IMR-90 (cell line): ENCODE measurements around the gene CEP20. TPM values are rescaled to one million over a fixed set of nuclear protein-coding genes. Genes with fewer than 3 reads are reported as not detected.

Experiments used
- ATAC-seq: fragments of 200-7000 bp; cut with Tn5 transposase; 2 replicates; pipeline ENCODE4 v1.9.1; 2020; ENCODE audit warnings: low read depth, mild to moderate bottlenecking, moderate library complexity
- BruUV-seq: library from RNA; stranded (reverse); fragments of 400-500 nt; replicated peaks from 2 replicates; lab custom pipeline; 2021; lab: Mats Ljungman, UMichigan
- CTCF ChIA-PET: fragments of 300-600 bp; formaldehyde crosslinking; extraction: SDS; loops from one replicate; lab custom pipeline; 2021; ENCODE audit warnings: antibody characterized with exemption; lab: Yijun Ruan, JAX
- POLR2A ChIA-PET: fragments of 300-600 bp; sonication (Branson Sonifier 250); formaldehyde crosslinking; loops from one replicate; lab custom pipeline; 2022; ENCODE audit warnings: antibody characterized with exemption; ENCODE audit not compliant: unreplicated experiment; lab: Charles Lee
- DNase-seq: peaks from one replicate; pipeline ENCODE4 v3.0.0; 2013
- H2AFZ ChIP-seq: replicated peaks from 2 replicates; pipeline ENCODE3; 2013; ENCODE audit warnings: low read length, mild to moderate bottlenecking; ENCODE audit not compliant: poor library complexity
- H2AK5ac ChIP-seq: 2 replicates; pipeline ENCODE4 v1.6.1; 2013; ENCODE audit warnings: low read depth, low read length, inconsistent platforms
- H2AK9ac ChIP-seq: replicated peaks from 2 replicates; pipeline ENCODE3; 2013; ENCODE audit warnings: mild to moderate bottlenecking, low read depth, low read length, moderate library complexity; ENCODE audit not compliant: poor library complexity
- H2BK120ac ChIP-seq: 2 replicates; pipeline ENCODE4 v1.6.1; 2013; ENCODE audit warnings: low read depth, low read length, inconsistent platforms
- H2BK15ac ChIP-seq: 3 replicates; pipeline ENCODE4 v1.6.1; 2013; ENCODE audit warnings: low read depth, low read length, inconsistent platforms
- H2BK20ac ChIP-seq: 2 replicates; pipeline ENCODE4 v1.6.1; 2013; ENCODE audit warnings: low read depth, mild to moderate bottlenecking, inconsistent platforms, low read length, moderate library complexity
- H2BK5ac ChIP-seq: 2 replicates; pipeline ENCODE4 v1.6.1; 2013; ENCODE audit warnings: mild to moderate bottlenecking, low read depth, low read length, inconsistent platforms; ENCODE audit not compliant: poor library complexity, severe bottlenecking
- H3K14ac ChIP-seq: replicated peaks from 2 replicates; pipeline ENCODE4 v1.6.1; 2013; ENCODE audit warnings: low read depth, low read length, inconsistent platforms
- H3K18ac ChIP-seq: 2 replicates; pipeline ENCODE4 v1.6.1; 2013; ENCODE audit warnings: low read depth, low read length, control low read depth
- H3K23ac ChIP-seq: 2 replicates; pipeline ENCODE4 v1.6.1; 2013; ENCODE audit warnings: low read depth, low read length, inconsistent platforms
- H3K27ac ChIP-seq: 2 replicates; pipeline ENCODE4 v1.5.1; 2013; ENCODE audit warnings: mild to moderate bottlenecking, control low read depth, low read length; ENCODE audit not compliant: insufficient read depth
- H3K27me3 ChIP-seq: 2 replicates; pipeline ENCODE4 v1.6.1; 2013; ENCODE audit warnings: low read length; ENCODE audit not compliant: control insufficient read depth, insufficient read depth
- H3K36me3 ChIP-seq: 2 replicates; pipeline ENCODE4 v1.6.1; 2013; ENCODE audit warnings: low read length, mixed read lengths; ENCODE audit not compliant: control insufficient read depth, insufficient read depth
- H3K4ac ChIP-seq: 2 replicates; pipeline ENCODE4 v1.6.1; 2013; ENCODE audit warnings: low read depth, low read length, inconsistent platforms
- H3K4me1 ChIP-seq: 2 replicates; pipeline ENCODE4 v1.6.1; 2013; ENCODE audit warnings: low read length, mixed read lengths; ENCODE audit not compliant: control insufficient read depth, insufficient read depth
- H3K4me2 ChIP-seq: 2 replicates; pipeline ENCODE4 v1.6.1; 2013; ENCODE audit warnings: low read depth, mild to moderate bottlenecking, control low read depth, low read length, moderate library complexity
- H3K4me3 ChIP-seq: 2 replicates; pipeline ENCODE4 v1.5.1; 2013; ENCODE audit warnings: low read depth, mild to moderate bottlenecking, control low read depth, low read length, moderate library complexity; ENCODE audit not compliant: insufficient read depth
- H3K56ac ChIP-seq: 2 replicates; pipeline ENCODE4 v1.6.1; 2013; ENCODE audit warnings: low read length, inconsistent platforms; ENCODE audit not compliant: insufficient read depth; ENCODE audit errors: extremely low read depth
- H3K79me1 ChIP-seq, 2 experiments: 2 replicates each; pipeline ENCODE4 v1.6.1; 2013; ENCODE audit warnings: low read length in 2 of 2, inconsistent platforms in 1 of 2, low read depth in 1 of 2
- H3K9ac ChIP-seq: 2 replicates; pipeline ENCODE4 v1.6.1; 2013; ENCODE audit warnings: low read depth, low read length, control low read depth
- H3K9me1 ChIP-seq: 2 replicates; pipeline ENCODE4 v1.6.1; 2013; ENCODE audit warnings: low read length, inconsistent platforms; ENCODE audit not compliant: insufficient read depth
- H3K9me3 ChIP-seq: 2 replicates; pipeline ENCODE4 v1.6.1; 2013; ENCODE audit warnings: low read length; ENCODE audit not compliant: control insufficient read depth, insufficient read depth
- H4K20me1 ChIP-seq: 2 replicates; pipeline ENCODE4 v1.6.1; 2013; ENCODE audit warnings: low read length, inconsistent platforms; ENCODE audit not compliant: insufficient read depth
- H4K5ac ChIP-seq: 2 replicates; pipeline ENCODE4 v1.6.1; 2013; ENCODE audit warnings: mild to moderate bottlenecking, low read depth, low read length, control low read depth
- H4K8ac ChIP-seq, 2 experiments: 2 replicates each; pipeline ENCODE4 v1.6.1; 2013; ENCODE audit warnings: low read depth in 2 of 2, low read length in 2 of 2, control low read depth in 1 of 2, inconsistent platforms in 1 of 2
- H4K91ac ChIP-seq: 2 replicates; pipeline ENCODE4 v1.6.1; 2013; ENCODE audit warnings: low read depth, low read length, inconsistent platforms; ENCODE audit not compliant: insufficient read depth
- BHLHE40 ChIP-seq: fragments of 150-350 bp; IDR thresholded peaks from 2 replicates; pipeline ENCODE4 v1.6.1; 2016; ENCODE audit warnings: mild to moderate bottlenecking, low read depth, low read length
- CEBPB ChIP-seq: IDR thresholded peaks from 2 replicates; pipeline ENCODE4 v1.6.1; 2012; ENCODE audit warnings: low read depth, low read length, improper control_type of control experiment
- CHD1 ChIP-seq: IDR thresholded peaks from 2 replicates; pipeline ENCODE4 v1.6.1; 2012; ENCODE audit warnings: low read depth, low read length, improper control_type of control experiment
- FOS ChIP-seq: fragments of 150-350 bp; IDR thresholded peaks from 2 replicates; pipeline ENCODE4 v1.6.1; 2016; ENCODE audit warnings: low read depth, low read length
- MAFK ChIP-seq: IDR thresholded peaks from 2 replicates; pipeline ENCODE4 v1.6.1; 2012; ENCODE audit warnings: low read depth, low read length, improper control_type of control experiment
- MAZ ChIP-seq: IDR thresholded peaks from 2 replicates; pipeline ENCODE4 v1.6.1; 2012; ENCODE audit warnings: low read depth, mild to moderate bottlenecking, low read length, improper control_type of control experiment, moderate library complexity, borderline replicate concordance
- MXI1 ChIP-seq: IDR thresholded peaks from 2 replicates; pipeline ENCODE4 v1.6.1; 2012; ENCODE audit warnings: low read depth, mild to moderate bottlenecking, low read length, moderate library complexity, borderline replicate concordance
- NFE2L2 ChIP-seq: fragments of 150-350 bp; IDR thresholded peaks from 2 replicates; pipeline ENCODE4 v1.6.1; 2016; ENCODE audit warnings: low read depth, mild to moderate bottlenecking, low read length
- POLR2A ChIP-seq: IDR thresholded peaks from 2 replicates; pipeline ENCODE4 v1.6.1; 2012; ENCODE audit warnings: mild to moderate bottlenecking, low read depth, low read length
- RAD21 ChIP-seq: IDR thresholded peaks from 2 replicates; pipeline ENCODE4 v1.6.1; 2012; ENCODE audit warnings: low read length, improper control_type of control experiment
- RCOR1 ChIP-seq: IDR thresholded peaks from 2 replicates; pipeline ENCODE4 v1.6.1; 2012; ENCODE audit warnings: mild to moderate bottlenecking, low read length, improper control_type of control experiment; ENCODE audit not compliant: insufficient replicate concordance
- RFX5 ChIP-seq: IDR thresholded peaks from 2 replicates; pipeline ENCODE4 v1.8.0; 2012; ENCODE audit warnings: low read depth, mild to moderate bottlenecking, low read length, moderate library complexity
- SMC3 ChIP-seq: fragments of 150-350 bp; IDR thresholded peaks from 2 replicates; pipeline ENCODE4 v1.6.1; 2016; ENCODE audit warnings: low read depth, mild to moderate bottlenecking, antibody characterized with exemption, low read length, moderate library complexity
- WGBS, 2 experiments: methylation state at CpG; one replicate each; pipeline versions ENCODE4 v1.1.5 to v1.1.7; 2013; ENCODE audit warnings: missing lambda C conversion rate in 2 of 2; ENCODE audit not compliant: insufficient read length in 1 of 2; ENCODE audit errors: extremely low coverage in 2 of 2; 5-methylcytosine and 5-hydroxymethylcytosine counted together
- dilution Hi-C: fragments of 300-500 bp; cut with HindIII; formaldehyde crosslinking; loops from one replicate; pipeline ENCODE4 v1.14.3; 2018; ENCODE audit warnings: low sequenced_read_pairs; ENCODE audit not compliant: unreplicated experiment
- in situ Hi-C: fragments of 300-500 bp; cut with MboI; formaldehyde crosslinking; loops from 3 replicates; pipeline ENCODE4 v1.14.3; 2019; ENCODE audit warnings: low sequenced_read_pairs, inconsistent platforms, mixed read lengths
- intact Hi-C: fragments of 100-400 bp; cut with micrococcal nuclease; formaldehyde crosslinking; loops from 2 replicates; pipeline ENCODE4 v1.10.0; 2022
- polyA plus RNA-seq, 3 experiments: library from polyadenylated mRNA; depleted of rRNA; stranded (reverse); fragments of >200 nt; gene quantifications; 2 replicates each; pipeline ENCODE4 v1.2.3, GENCODE V29; 2012; ENCODE audit warnings: low replicate concordance in 1 of 3
- total RNA-seq: library from RNA; depleted of rRNA; stranded (reverse); fragments of >200 nt; gene quantifications from 2 replicates; pipeline ENCODE4 v1.2.3, GENCODE V29; 2012
- TF ChIP-seq, protein P1 (sequence below): conservative IDR thresholded peaks from 2 replicates; pipeline ENCODE4 v1.5.1; 2012; ENCODE audit warnings: mild to moderate bottlenecking, low read depth, low read length, improper control_type of control experiment
- TF ChIP-seq, protein P2 (sequence below): fragments of 150-350 bp; IDR thresholded peaks from 2 replicates; pipeline ENCODE4 v1.6.1; 2017; ENCODE audit warnings: mild to moderate bottlenecking, antibody characterized with exemption, low read length, low read depth
- TF ChIP-seq, protein P3 (sequence below): fragments of 150-350 bp; IDR thresholded peaks from 2 replicates; pipeline ENCODE4 v1.6.1; 2016; ENCODE audit warnings: low read depth, mild to moderate bottlenecking, low read length, moderate library complexity, borderline replicate concordance

CEP20 gene
- total and polyA plus RNA-seq, 2 of the 4 experiments (the other 2 are of a cell fraction): 28.8 to 40.1 TPM

DNA sequence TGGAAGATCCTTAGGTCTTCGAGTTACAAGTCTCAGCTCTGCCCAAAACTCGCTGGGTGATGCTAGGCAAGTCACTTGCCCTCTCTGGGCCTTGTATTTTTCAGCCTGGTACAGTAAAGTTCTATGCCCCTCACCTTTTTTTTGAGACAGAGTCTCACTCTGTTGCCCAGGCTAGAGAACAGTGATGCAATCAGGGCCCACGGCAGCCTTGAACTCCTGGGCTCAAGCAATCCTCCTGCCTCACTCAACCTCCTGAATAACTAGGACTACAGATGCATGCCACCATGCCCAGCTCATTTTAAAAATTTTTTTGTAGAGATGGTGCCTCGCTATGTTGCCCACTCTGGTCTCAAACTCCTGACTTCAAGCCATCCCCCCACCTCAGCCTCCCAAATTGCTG is 35.4 kb downstream of the CEP20 start:
- Histone ChIP-seq H2AK9ac (no peak overlapping the region), H3K27me3 (peaks cover 32% of the 10 kb centered on the region), H3K56ac (no peak overlapping the region), H3K4me2 (no peak overlapping the region), H2BK20ac (no peak overlapping the region), H3K23ac (no peak overlapping the region), H4K20me1 (no peaks in the 10 kb centered on the region), H3K79me1 (no peaks in the 10 kb centered on the region), H3K18ac (no peak overlapping the region), H2BK15ac (no peak overlapping the region), H3K36me3 (no peaks in the 10 kb centered on the region), H4K91ac (no peak overlapping the region), H3K9ac (no peak overlapping the region), H3K4ac (no peak overlapping the region), H3K27ac (no peak overlapping the region), H2AK5ac (no peak overlapping the region), H2BK5ac (no peak overlapping the region), H3K14ac (no peak overlapping the region), H3K4me3 (no peak overlapping the region), H2AFZ (no peak overlapping the region), H2BK120ac (no peak overlapping the region), H3K9me1 (no peaks in the 10 kb centered on the region), H4K8ac (no peak overlapping the region), H3K4me1 (peaks cover 6% of the 10 kb centered on the region), H4K5ac (no peak overlapping the region), H3K9me3 (no peaks in the 10 kb centered on the region)
- no peak for DNase-seq
- TF ChIP-seq, protein P1, sequence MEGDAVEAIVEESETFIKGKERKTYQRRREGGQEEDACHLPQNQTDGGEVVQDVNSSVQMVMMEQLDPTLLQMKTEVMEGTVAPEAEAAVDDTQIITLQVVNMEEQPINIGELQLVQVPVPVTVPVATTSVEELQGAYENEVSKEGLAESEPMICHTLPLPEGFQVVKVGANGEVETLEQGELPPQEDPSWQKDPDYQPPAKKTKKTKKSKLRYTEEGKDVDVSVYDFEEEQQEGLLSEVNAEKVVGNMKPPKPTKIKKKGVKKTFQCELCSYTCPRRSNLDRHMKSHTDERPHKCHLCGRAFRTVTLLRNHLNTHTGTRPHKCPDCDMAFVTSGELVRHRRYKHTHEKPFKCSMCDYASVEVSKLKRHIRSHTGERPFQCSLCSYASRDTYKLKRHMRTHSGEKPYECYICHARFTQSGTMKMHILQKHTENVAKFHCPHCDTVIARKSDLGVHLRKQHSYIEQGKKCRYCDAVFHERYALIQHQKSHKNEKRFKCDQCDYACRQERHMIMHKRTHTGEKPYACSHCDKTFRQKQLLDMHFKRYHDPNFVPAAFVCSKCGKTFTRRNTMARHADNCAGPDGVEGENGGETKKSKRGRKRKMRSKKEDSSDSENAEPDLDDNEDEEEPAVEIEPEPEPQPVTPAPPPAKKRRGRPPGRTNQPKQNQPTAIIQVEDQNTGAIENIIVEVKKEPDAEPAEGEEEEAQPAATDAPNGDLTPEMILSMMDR: no peak
- TF ChIP-seq POLR2A (no peak), CHD1 (no peak), RFX5 (no peak), FOS (no peak), RAD21 (no peak), MAZ (no peak), RCOR1 (no peak), MXI1 (no peak), CEBPB (no peak), MAFK (no peak), BHLHE40 (no peak), NFE2L2 (no peak), SMC3 (no peak)
- TF ChIP-seq, protein P2, sequence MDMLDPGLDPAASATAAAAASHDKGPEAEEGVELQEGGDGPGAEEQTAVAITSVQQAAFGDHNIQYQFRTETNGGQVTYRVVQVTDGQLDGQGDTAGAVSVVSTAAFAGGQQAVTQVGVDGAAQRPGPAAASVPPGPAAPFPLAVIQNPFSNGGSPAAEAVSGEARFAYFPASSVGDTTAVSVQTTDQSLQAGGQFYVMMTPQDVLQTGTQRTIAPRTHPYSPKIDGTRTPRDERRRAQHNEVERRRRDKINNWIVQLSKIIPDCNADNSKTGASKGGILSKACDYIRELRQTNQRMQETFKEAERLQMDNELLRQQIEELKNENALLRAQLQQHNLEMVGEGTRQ: no peak
- TF ChIP-seq, protein P3, sequence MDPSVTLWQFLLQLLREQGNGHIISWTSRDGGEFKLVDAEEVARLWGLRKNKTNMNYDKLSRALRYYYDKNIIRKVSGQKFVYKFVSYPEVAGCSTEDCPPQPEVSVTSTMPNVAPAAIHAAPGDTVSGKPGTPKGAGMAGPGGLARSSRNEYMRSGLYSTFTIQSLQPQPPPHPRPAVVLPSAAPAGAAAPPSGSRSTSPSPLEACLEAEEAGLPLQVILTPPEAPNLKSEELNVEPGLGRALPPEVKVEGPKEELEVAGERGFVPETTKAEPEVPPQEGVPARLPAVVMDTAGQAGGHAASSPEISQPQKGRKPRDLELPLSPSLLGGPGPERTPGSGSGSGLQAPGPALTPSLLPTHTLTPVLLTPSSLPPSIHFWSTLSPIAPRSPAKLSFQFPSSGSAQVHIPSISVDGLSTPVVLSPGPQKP: no peak
- in situ Hi-C loops: no loop called here
- intact Hi-C loops: no loop called here
- ATAC-seq: no peak
- CTCF ChIA-PET: no interaction called here
- dilution Hi-C loops: no loop called here
- BruUV-seq: no TSS peak
- POLR2A ChIA-PET: interaction anchor here (0.6 kb wide), 1 partner anchor 9 kb away, joined by 6 read pairs; no protein-coding TSS in a partner anchor
- no CpG with 5 or more reads among the region's 4 CpGs for WGBS, 2 experiments
